Fibroblast of lung (primary cell): Measurements from ENCODE around the gene PSME4. TPM values are rescaled to one million over a fixed set of nuclear protein-coding genes. Genes with fewer than 3 reads are reported as not detected.

Source experiments
- DNase-seq, 2 donors: peaks; one replicate each; pipeline versions ENCODE4 v3.0.0 to v3.0.0-alpha.2; 2010; ENCODE audit warnings: low read depth in 2 of 2
- H2AFZ ChIP-seq: 2 replicates; pipeline ENCODE4 v1.5.1; 2012; ENCODE audit warnings: low read length, control low read depth, inconsistent platforms
- H3K27ac ChIP-seq: 2 replicates; pipeline ENCODE4 v1.5.1; 2011; ENCODE audit warnings: low read length, control low read depth; ENCODE audit not compliant: insufficient read depth
- H3K27me3 ChIP-seq: 2 replicates; pipeline ENCODE4 v1.5.1; 2011; ENCODE audit warnings: mild to moderate bottlenecking, low read length; ENCODE audit not compliant: control insufficient read depth, insufficient read depth
- H3K36me3 ChIP-seq: 2 replicates; pipeline ENCODE4 v1.5.1; 2011; ENCODE audit warnings: low read length; ENCODE audit not compliant: control insufficient read depth, insufficient read depth
- H3K4me1 ChIP-seq: 2 replicates; pipeline ENCODE4 v1.5.1; 2011; ENCODE audit warnings: low read length; ENCODE audit not compliant: control insufficient read depth, insufficient read depth; ENCODE audit errors: extremely low read depth
- H3K4me2 ChIP-seq: 2 replicates; pipeline ENCODE4 v1.5.1; 2011; ENCODE audit warnings: low read length, control low read depth; ENCODE audit not compliant: insufficient read depth; ENCODE audit errors: extremely low read depth
- H3K4me3 ChIP-seq, 4 experiments: fragments of 200-600 bp in 1 of 4; sonication (generic) in 1 of 4; replicated peaks in 1 of 4; 2 replicates each; pipeline ENCODE4 v1.5.1; 2011 to 2016; ENCODE audit warnings: low read length in 4 of 4, low read depth in 3 of 4, mild to moderate bottlenecking in 3 of 4, control low read depth in 2 of 4, inconsistent platforms in 1 of 4, mixed read lengths in 1 of 4; ENCODE audit not compliant: insufficient read depth in 1 of 4; ENCODE audit errors: control extremely low read depth in 1 of 4
- H3K79me2 ChIP-seq: 2 replicates; pipeline ENCODE4 v1.5.1; 2012; ENCODE audit warnings: mild to moderate bottlenecking, low read length, inconsistent platforms; ENCODE audit not compliant: control insufficient read depth, insufficient read depth
- H3K9ac ChIP-seq: 2 replicates; pipeline ENCODE4 v1.5.1; 2011; ENCODE audit warnings: mild to moderate bottlenecking, low read length, control low read depth; ENCODE audit not compliant: insufficient read depth
- H3K9me3 ChIP-seq: 2 replicates; pipeline ENCODE4 v1.5.1; 2012; ENCODE audit warnings: low read depth, low read length; ENCODE audit not compliant: control insufficient read depth, insufficient read depth
- H4K20me1 ChIP-seq: 2 replicates; pipeline ENCODE4 v1.5.1; 2011; ENCODE audit warnings: low read length; ENCODE audit not compliant: control insufficient read depth, insufficient read depth; ENCODE audit errors: extremely low read depth
- EZH2 ChIP-seq: IDR thresholded peaks from 2 replicates; pipeline ENCODE4 v1.5.1; 2012; ENCODE audit warnings: low read length, control low read depth, mild to moderate bottlenecking; ENCODE audit errors: missing control alignments
- polyA plus RNA-seq, 2 donors: library from polyadenylated mRNA; depleted of rRNA in 1 of 2; stranded (reverse) in 1 of 2; unstranded in 1 of 2; fragments of >200 nt; gene quantifications; 2 replicates each; pipeline ENCODE4 v1.2.1, GENCODE V29; 2011 to 2012; ENCODE audit warnings: missing spikeins in 1 of 2
- total RNA-seq: library from RNA; depleted of rRNA; stranded (reverse); fragments of >200 nt; gene quantifications from 2 replicates; pipeline ENCODE4 v1.2.1, GENCODE V29; 2014
- TF ChIP-seq, protein P1 (sequence below), 2 donors: IDR thresholded peaks in 1 of 2; conservative IDR thresholded peaks in 1 of 2; 1 replicate in 1 of 2; 2 replicates in 1 of 2; pipeline ENCODE4 v1.5.1; 2011 to 2012; ENCODE audit warnings: low read length in 2 of 2, control low read depth in 1 of 2, inconsistent platforms in 1 of 2, low read depth in 1 of 2, mild to moderate bottlenecking in 1 of 2

The PSME4 gene
- total and polyA plus RNA-seq, 2 donors (not counting 1 experiment from before 2014, with no cell fraction given), result 26.8 to 34.6 TPM

DNA sequence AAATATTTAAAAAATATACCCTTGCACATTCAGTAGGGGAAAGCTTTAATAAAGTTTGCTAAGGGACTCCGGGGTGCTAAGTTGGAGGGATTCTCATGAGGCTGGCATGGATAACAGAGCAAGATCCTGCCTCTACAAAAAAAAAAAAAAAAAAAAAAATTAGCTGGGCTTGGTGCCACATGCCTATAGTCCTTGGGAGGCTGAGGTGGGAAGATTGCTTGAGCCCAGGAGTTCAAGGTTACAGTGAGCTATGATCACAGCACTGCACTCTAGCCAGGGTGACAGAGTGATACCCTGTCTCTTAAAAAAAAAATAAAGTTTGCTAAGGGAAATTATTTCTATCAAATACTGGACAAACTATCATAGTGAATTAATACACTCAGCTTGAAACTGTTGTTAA, 93.7 kb downstream of the PSME4 start:
- DNase-seq, result no peak
- no peaks in the 10 kb centered on the region for H4K20me1 ChIP-seq
- peaks cover 2% of the 10 kb centered on the region for H3K36me3 ChIP-seq
- H2AFZ ChIP-seq, result no peak overlapping the region
- no peaks in the 10 kb centered on the region for H3K9me3 ChIP-seq
- no peaks in the 10 kb centered on the region for H3K79me2 ChIP-seq
- H3K4me3 ChIP-seq, result no peak overlapping the region
- H3K4me1 ChIP-seq, result no peaks in the 10 kb centered on the region
- no peak overlapping the region for H3K9ac ChIP-seq
- no peak overlapping the region for H3K4me2 ChIP-seq
- no peaks in the 10 kb centered on the region for H3K27me3 ChIP-seq
- TF ChIP-seq EZH2, result no peak
- TF ChIP-seq, protein P1, sequence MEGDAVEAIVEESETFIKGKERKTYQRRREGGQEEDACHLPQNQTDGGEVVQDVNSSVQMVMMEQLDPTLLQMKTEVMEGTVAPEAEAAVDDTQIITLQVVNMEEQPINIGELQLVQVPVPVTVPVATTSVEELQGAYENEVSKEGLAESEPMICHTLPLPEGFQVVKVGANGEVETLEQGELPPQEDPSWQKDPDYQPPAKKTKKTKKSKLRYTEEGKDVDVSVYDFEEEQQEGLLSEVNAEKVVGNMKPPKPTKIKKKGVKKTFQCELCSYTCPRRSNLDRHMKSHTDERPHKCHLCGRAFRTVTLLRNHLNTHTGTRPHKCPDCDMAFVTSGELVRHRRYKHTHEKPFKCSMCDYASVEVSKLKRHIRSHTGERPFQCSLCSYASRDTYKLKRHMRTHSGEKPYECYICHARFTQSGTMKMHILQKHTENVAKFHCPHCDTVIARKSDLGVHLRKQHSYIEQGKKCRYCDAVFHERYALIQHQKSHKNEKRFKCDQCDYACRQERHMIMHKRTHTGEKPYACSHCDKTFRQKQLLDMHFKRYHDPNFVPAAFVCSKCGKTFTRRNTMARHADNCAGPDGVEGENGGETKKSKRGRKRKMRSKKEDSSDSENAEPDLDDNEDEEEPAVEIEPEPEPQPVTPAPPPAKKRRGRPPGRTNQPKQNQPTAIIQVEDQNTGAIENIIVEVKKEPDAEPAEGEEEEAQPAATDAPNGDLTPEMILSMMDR (conservative IDR thresholded peaks at IDR 0.05 in 1 of 2, IDR thresholded peaks at IDR 0.05 in 1 of 2; ENCODE audit: low read depth in 1 of 2, low read length in 2 of 2), result no peak
- H3K27ac ChIP-seq, result no peak overlapping the region

- DNase-seq, result no peak
- Histone ChIP-seq H3K4me3 (no peak overlapping the region), H3K27ac (no peak overlapping the region), H3K4me1 (no peaks in the 10 kb centered on the region), H3K4me2 (no peak overlapping the region), H3K36me3 (peaks cover 2% of the 10 kb centered on the region), H3K79me2 (no peaks in the 10 kb centered on the region), H2AFZ (no peak overlapping the region), H3K27me3 (no peaks in the 10 kb centered on the region), H4K20me1 (no peaks in the 10 kb centered on the region), H3K9me3 (no peaks in the 10 kb centered on the region), H3K9ac (no peak overlapping the region)
- TF ChIP-seq EZH2, result no peak
- TF ChIP-seq, protein P1 (conservative IDR thresholded peaks at IDR 0.05 in 1 of 2, IDR thresholded peaks at IDR 0.05 in 1 of 2; ENCODE audit: low read depth in 1 of 2, low read length in 2 of 2), result no peak
These were observed 96.3 kb downstream of the PSME4 start for GRCh38 chr2:53874401-53874950.

DNA sequence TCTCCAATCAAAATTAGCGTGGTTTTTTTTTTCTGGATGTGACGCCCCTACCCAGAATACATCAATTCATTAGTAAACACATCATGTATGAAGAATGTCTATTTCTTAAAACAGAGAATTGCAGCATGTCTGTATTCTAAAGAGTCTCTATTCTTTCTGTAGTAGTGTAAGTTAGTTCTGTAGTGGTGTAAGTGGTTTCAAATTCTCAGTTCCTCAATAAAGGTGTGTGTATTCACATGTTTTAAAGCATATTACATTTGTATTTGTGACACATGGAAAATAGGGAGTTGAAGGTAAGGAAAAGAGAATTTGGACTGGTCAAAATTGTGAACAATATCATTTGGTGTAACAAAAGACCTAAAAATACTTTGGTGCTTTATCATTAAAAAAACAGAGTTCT, 103.0 kb downstream of the PSME4 start:
- H3K9ac ChIP-seq, result no peak overlapping the region
- no peak overlapping the region for H3K4me2 ChIP-seq
- no peaks in the 10 kb centered on the region for H3K4me1 ChIP-seq
- TF ChIP-seq EZH2, result no peak
- TF ChIP-seq, protein P1 (conservative IDR thresholded peaks at IDR 0.05 in 1 of 2, IDR thresholded peaks at IDR 0.05 in 1 of 2; ENCODE audit: low read depth in 1 of 2, low read length in 2 of 2), result no peak
- H4K20me1 ChIP-seq, result no peaks in the 10 kb centered on the region
- H3K4me3 ChIP-seq, result no peak overlapping the region
- no peak overlapping the region for H3K27ac ChIP-seq
- H3K9me3 ChIP-seq, result no peaks in the 10 kb centered on the region
- no peaks in the 10 kb centered on the region for H3K27me3 ChIP-seq
- peaks cover 2% of the 10 kb centered on the region for H3K36me3 ChIP-seq
- no peaks in the 10 kb centered on the region for H3K79me2 ChIP-seq
- DNase-seq, result no peak
- no peak overlapping the region for H2AFZ ChIP-seq
